ENCODE results near the gene DDX1. TPM values are rescaled to one million over a fixed set of nuclear protein-coding genes. Genes with fewer than 3 reads are reported as not detected.
"Not testable (repeated sequence)": the region's sequence is repeated elsewhere in the genome, so short reads cannot be mapped to it uniquely, and the experiment has no call there.

Gene DDX1
- total RNA-seq, 1 donor from 2014 or later = 58.5 TPM

- no peak for DNase-seq (ENCODE audit: low read depth)
- Histone ChIP-seq H3K27me3 (ENCODE audit: control insufficient read depth, insufficient read depth, low read length) (no peaks in the 10 kb centered on the region), H3K36me3 (ENCODE audit: control insufficient read depth, insufficient read depth, low read length) (peaks cover 2% of the 10 kb centered on the region), H3K4me3 (ENCODE audit: low read depth, low read length) (no peak overlapping the region)
- TF ChIP-seq CTCF (IDR thresholded peaks at IDR 0.05; ENCODE audit: insufficient read depth, low read length, poor library complexity, severe bottlenecking) = no peak
These were observed 29.3 kb downstream of the DDX1 start for GRCh38 chr2:15620857-15621471.

DNA sequence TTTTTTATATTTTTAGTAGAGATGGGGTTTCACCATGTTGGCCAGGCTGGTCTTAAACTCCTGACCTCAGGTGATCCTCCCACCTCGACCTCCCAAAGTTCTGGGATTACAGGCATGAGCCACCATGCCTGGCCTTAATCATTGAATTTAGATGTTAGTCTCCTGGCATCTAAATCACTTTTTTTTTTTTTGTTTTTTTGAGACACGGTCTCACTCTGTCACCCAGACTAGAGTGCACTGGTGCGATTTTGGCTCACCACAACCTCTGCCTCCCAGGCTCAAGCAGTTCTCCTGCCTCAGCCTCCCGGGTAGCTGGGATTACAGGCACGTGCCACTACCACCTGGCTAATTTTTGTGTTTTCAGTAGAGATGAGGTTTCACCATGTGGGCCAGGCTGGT lies 29.8 kb downstream of the DDX1 start:
- H3K4me3 ChIP-seq (ENCODE audit: low read depth, low read length); DNase-seq (ENCODE audit: low read depth); H3K27me3 ChIP-seq (ENCODE audit: control insufficient read depth, insufficient read depth, low read length); H3K36me3 ChIP-seq (ENCODE audit: control insufficient read depth, insufficient read depth, low read length): not testable (repeated sequence)

- TF ChIP-seq CTCF (IDR thresholded peaks at IDR 0.05; ENCODE audit: insufficient read depth, low read length, poor library complexity, severe bottlenecking) = no peak
- Histone ChIP-seq H3K4me3 (ENCODE audit: low read depth, low read length) (no peak overlapping the region), H3K36me3 (ENCODE audit: control insufficient read depth, insufficient read depth, low read length) (peaks cover 2% of the 10 kb centered on the region), H3K27me3 (ENCODE audit: control insufficient read depth, insufficient read depth, low read length) (no peaks in the 10 kb centered on the region)
- DNase-seq (ENCODE audit: low read depth) = no peak
These were observed 30.5 kb downstream of the DDX1 start for GRCh38 chr2:15622214-15622613.

- no peaks in the 10 kb centered on the region for H3K27me3 ChIP-seq (ENCODE audit: control insufficient read depth, insufficient read depth, low read length)
- peaks cover 2% of the 10 kb centered on the region for H3K36me3 ChIP-seq (ENCODE audit: control insufficient read depth, insufficient read depth, low read length)
- DNase-seq (ENCODE audit: low read depth) = no peak
- no peak for TF ChIP-seq CTCF (IDR thresholded peaks at IDR 0.05; ENCODE audit: insufficient read depth, low read length, poor library complexity, severe bottlenecking)
- H3K4me3 ChIP-seq (ENCODE audit: low read depth, low read length) = no peak overlapping the region
These were observed 31.2 kb downstream of the DDX1 start for GRCh38 chr2:15622614-15623480.

- TF ChIP-seq CTCF (IDR thresholded peaks at IDR 0.05; ENCODE audit: insufficient read depth, low read length, poor library complexity, severe bottlenecking) = no peak
- H3K4me3 ChIP-seq (ENCODE audit: low read depth, low read length) = no peak overlapping the region
- peaks cover under 1% of the 10 kb centered on the region for H3K36me3 ChIP-seq (ENCODE audit: control insufficient read depth, insufficient read depth, low read length)
- no peaks in the 10 kb centered on the region for H3K27me3 ChIP-seq (ENCODE audit: control insufficient read depth, insufficient read depth, low read length)
- no peak for DNase-seq (ENCODE audit: low read depth)
These were observed 31.8 kb downstream of the DDX1 start for GRCh38 chr2:15623481-15623796.

- H3K4me3 ChIP-seq (ENCODE audit: low read depth, low read length) = no peak overlapping the region
- no peak for TF ChIP-seq CTCF (IDR thresholded peaks at IDR 0.05; ENCODE audit: insufficient read depth, low read length, poor library complexity, severe bottlenecking)
- H3K36me3 ChIP-seq (ENCODE audit: control insufficient read depth, insufficient read depth, low read length) = no peaks in the 10 kb centered on the region
- no peaks in the 10 kb centered on the region for H3K27me3 ChIP-seq (ENCODE audit: control insufficient read depth, insufficient read depth, low read length)
- no peak for DNase-seq (ENCODE audit: low read depth)
These were observed 32.4 kb downstream of the DDX1 start for GRCh38 chr2:15623898-15624541.
